ENCODE measurements around the gene BTRC. TPM values are rescaled to one million over a fixed set of nuclear protein-coding genes. Genes with fewer than 3 reads are reported as not detected.

Gene BTRC
- total RNA-seq, 3 donors from 2014 or later (not counting 1 experiment from before 2014, with no cell fraction given): 13.5 to 22.8 (median 15.2) TPM

DNA sequence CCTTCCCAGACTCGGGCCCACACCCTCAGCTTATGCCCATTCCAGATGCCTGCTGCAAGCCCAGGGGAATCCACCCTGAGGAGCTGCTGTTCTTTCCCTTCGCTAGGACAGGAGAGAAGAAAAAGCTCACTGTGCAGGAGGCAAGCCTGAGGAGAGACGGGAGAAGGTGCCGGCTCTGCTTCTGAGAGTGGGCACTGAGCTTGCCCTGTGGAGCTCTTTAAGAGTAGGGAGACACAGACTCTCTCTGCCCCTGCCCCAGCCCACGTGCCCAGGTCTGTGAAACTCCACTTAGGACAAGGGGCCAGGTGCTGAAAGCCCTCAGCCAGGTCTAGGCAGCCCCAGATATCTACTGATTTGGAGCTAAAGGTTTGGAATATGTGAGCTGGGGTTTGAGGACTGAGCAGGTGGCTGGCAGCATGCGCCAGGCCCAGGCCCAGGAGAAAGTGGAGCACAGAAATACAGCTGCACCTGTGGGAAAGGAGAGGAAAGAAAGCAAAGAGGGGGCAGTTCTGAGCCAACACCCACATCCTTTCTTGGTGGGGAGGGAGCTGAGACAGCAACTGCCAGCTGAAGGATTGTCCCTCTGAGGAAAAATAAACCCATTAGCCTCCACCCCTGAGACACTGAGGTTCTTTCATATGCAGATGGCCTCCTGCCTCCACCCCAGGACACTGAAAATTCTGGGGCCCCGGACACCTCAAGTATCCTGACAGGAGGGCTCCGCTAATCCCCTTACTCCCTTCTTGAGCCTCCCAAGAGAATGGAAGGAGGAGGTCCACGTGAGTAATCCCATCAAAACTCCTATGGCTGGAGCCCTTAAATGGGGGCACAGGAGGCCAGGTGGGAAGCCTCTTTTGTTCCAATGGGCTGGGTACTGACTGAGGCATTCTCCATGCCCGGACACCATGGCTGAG lies 226.8 kb downstream of the BTRC start:
- Mint-ChIP-seq H3K27me3 (ENCODE audit: low read depth in 2 of 2) (no peaks in the 10 kb centered on the region), H3K4me1 (peaks cover 0 to 9% of the 10 kb centered on the region in 2 donors), H3K9me3 (no peaks in the 10 kb centered on the region), H3K27ac (no peak overlapping the region), H3K36me3 (no peaks in the 10 kb centered on the region), H3K4me3 (no peak overlapping the region)
- 94% methylated on average over 10 of the region's 10 CpGs for WGBS (ENCODE audit: insufficient coverage)
- TF ChIP-seq, protein P1, sequence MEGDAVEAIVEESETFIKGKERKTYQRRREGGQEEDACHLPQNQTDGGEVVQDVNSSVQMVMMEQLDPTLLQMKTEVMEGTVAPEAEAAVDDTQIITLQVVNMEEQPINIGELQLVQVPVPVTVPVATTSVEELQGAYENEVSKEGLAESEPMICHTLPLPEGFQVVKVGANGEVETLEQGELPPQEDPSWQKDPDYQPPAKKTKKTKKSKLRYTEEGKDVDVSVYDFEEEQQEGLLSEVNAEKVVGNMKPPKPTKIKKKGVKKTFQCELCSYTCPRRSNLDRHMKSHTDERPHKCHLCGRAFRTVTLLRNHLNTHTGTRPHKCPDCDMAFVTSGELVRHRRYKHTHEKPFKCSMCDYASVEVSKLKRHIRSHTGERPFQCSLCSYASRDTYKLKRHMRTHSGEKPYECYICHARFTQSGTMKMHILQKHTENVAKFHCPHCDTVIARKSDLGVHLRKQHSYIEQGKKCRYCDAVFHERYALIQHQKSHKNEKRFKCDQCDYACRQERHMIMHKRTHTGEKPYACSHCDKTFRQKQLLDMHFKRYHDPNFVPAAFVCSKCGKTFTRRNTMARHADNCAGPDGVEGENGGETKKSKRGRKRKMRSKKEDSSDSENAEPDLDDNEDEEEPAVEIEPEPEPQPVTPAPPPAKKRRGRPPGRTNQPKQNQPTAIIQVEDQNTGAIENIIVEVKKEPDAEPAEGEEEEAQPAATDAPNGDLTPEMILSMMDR (IDR thresholded peaks at IDR 0.05): no peak
- no peak overlapping the region for H3K27ac ChIP-seq (ENCODE audit: low read length)
- H3K36me3 ChIP-seq (ENCODE audit: control insufficient read depth, insufficient read depth, low read length): peaks cover 32% of the 10 kb centered on the region
- intact Hi-C loops (cut with micrococcal nuclease): no loop called here
- no peak overlapping the region for H3K4me3 ChIP-seq (ENCODE audit: low read length)
- no peak for DNase-seq
- ATAC-seq: no peak
- no peaks in the 10 kb centered on the region for H3K27me3 ChIP-seq (ENCODE audit: control insufficient read depth, insufficient read depth, low read length)
- no peaks in the 10 kb centered on the region for H3K4me1 ChIP-seq (ENCODE audit: control insufficient read depth, insufficient read depth, low read length)
- no peaks in the 10 kb centered on the region for H3K9me3 ChIP-seq (ENCODE audit: control insufficient read depth, insufficient read depth, low read length)

DNA sequence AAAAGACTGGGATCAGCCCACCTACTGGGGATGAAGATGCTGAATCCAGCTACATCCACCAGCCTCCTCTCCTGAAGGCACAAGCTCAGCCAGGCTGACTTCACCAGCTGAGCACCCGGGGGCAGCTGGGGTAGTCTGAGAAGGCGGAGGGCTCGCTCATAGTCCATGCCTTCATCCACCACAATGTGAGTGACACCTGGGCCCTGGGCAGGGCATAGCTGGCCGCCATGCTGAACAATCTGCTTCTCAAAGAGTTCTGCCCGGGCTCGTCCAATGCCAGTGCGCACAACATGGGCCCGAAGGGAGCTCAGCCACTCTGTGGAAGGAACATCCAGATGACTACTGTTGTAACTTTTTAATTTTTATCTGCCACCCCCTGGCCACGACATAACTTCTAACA lies 231.9 kb downstream of the BTRC start:
- no peaks in the 10 kb centered on the region for H3K9me3 Mint-ChIP-seq
- Histone ChIP-seq H3K4me3 (ENCODE audit: low read length) (no peak overlapping the region), H3K27ac (ENCODE audit: low read length) (no peak overlapping the region), H3K36me3 (ENCODE audit: control insufficient read depth, insufficient read depth, low read length) (peaks cover 21% of the 10 kb centered on the region), H3K4me1 (ENCODE audit: control insufficient read depth, insufficient read depth, low read length) (peaks cover 19% of the 10 kb centered on the region), H3K27me3 (ENCODE audit: control insufficient read depth, insufficient read depth, low read length) (no peaks in the 10 kb centered on the region), H3K9me3 (ENCODE audit: control insufficient read depth, insufficient read depth, low read length) (no peaks in the 10 kb centered on the region)
- H3K4me3 Mint-ChIP-seq: no peak overlapping the region
- H3K27ac Mint-ChIP-seq: no peak overlapping the region
- TF ChIP-seq, protein P1 (IDR thresholded peaks at IDR 0.05): no peak
- 97% methylated on average over 9 of the region's 9 CpGs for WGBS (ENCODE audit: insufficient coverage)
- no peaks in the 10 kb centered on the region for H3K27me3 Mint-ChIP-seq (ENCODE audit: low read depth in 2 of 2)
- DNase-seq (no peak), ATAC-seq (no peak)
- intact Hi-C loops (cut with micrococcal nuclease): loop anchor here (5.0 kb wide), 1 partner anchor 234 kb away; the partner anchor contains the start of gene BTRC
- H3K36me3 Mint-ChIP-seq: no peaks in the 10 kb centered on the region
- H3K4me1 Mint-ChIP-seq: peaks cover 13 to 36% of the 10 kb centered on the region in 2 donors

DNA sequence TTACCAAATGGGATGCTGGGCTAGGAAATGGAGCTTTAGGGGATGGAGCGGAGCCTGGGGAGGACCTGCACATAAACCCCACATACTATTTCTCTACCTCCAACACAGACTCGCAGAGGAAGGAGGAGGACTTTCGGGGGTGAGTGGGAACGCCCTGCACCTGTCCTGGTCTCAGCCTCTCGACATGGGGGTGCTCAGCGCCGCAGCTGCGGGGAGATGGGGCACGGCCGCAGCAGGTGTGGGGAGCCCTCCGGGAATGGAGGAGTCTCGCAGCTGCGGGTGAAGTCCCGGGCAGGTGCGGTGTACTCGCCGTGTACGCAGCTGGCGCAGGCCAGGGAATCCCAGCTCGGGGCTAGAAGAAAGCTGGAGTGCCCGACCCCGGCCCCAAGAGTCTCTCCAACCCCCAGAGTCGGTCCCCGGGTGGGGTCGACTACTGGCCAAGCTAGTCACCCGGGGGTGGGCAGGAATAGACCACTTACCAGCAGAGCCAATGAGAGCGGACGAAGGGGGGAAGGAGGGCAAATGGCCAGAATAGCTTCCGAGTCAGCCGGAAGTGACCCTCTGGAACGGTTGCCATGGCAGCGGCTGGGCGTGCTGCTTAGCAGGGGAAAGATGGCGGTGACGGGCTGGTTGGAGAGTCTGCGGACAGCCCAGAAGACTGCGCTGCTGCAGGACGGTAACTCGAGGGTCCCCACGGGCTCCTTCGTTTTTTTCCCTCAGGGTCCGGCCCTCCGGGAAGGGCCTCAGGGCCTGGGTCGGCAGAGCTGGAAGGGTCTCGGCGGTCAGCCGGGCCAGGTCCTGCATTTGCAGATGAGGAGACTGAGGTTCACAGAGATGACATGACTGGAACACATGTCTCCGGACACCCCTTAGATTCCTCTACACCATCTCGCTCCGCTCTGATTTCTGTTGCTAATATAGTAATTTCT lies 234.0 kb downstream of the BTRC start, which contains the start of the genes DPCD and POLL:
Gene DPCD, plus strand, starts transcription at position 597 of the 929 bp plus-strand sequence. Its CDS starts 16 bp downstream, at position 613.
Gene POLL, minus strand, starts transcription at position 533 of the 929 bp plus-strand sequence. CDS start 897 bp downstream, outside the sequence.
- DNase-seq (peak; percentile 90 to 94), ATAC-seq (peak; percentile 92 to 99 (median 97))
- Histone ChIP-seq H3K4me1 (ENCODE audit: control insufficient read depth, insufficient read depth, low read length) (peaks cover 19% of the 10 kb centered on the region), H3K36me3 (ENCODE audit: control insufficient read depth, insufficient read depth, low read length) (peaks cover 9% of the 10 kb centered on the region), H3K4me3 (ENCODE audit: low read length) (peak within 1 kb of the TSS; percentile 94), H3K9me3 (ENCODE audit: control insufficient read depth, insufficient read depth, low read length) (no peaks in the 10 kb centered on the region), H3K27me3 (ENCODE audit: control insufficient read depth, insufficient read depth, low read length) (no peaks in the 10 kb centered on the region), H3K27ac (ENCODE audit: low read length) (peak within 1 kb of the TSS; percentile 68)
- Mint-ChIP-seq H3K4me3 (peak within 1 kb of the TSS; percentile 92), H3K27me3 (ENCODE audit: low read depth in 2 of 2) (no peaks in the 10 kb centered on the region), H3K27ac (peak within 1 kb of the TSS; percentile 75 to 93), H3K36me3 (no peaks in the 10 kb centered on the region), H3K9me3 (no peaks in the 10 kb centered on the region), H3K4me1 (peaks cover 13 to 36% of the 10 kb centered on the region in 2 donors)
- intact Hi-C loops (cut with micrococcal nuclease): loop anchor here (5.0 kb wide), 1 partner anchor 236 kb away; the partner anchor contains the start of gene BTRC
- TF ChIP-seq, protein P1 (IDR thresholded peaks at IDR 0.05): no peak
- WGBS (ENCODE audit: insufficient coverage): 1% methylated on average over 49 of the region's 50 CpGs

Data from natural killer cell (primary cell).